ENCODE data around the gene PPIG.

GRCh38 chr2:169664600-169664977 is 80.4 kb downstream of the PPIG start:
- TF ChIP-seq CTCF (IDR thresholded peaks at IDR 0.05) (no peak), ZFX (IDR thresholded peaks at IDR 0.05; ENCODE audit: borderline replicate concordance) (no peak)
